ENCODE measurements around the gene FLT3.

FLT3 gene

DNA sequence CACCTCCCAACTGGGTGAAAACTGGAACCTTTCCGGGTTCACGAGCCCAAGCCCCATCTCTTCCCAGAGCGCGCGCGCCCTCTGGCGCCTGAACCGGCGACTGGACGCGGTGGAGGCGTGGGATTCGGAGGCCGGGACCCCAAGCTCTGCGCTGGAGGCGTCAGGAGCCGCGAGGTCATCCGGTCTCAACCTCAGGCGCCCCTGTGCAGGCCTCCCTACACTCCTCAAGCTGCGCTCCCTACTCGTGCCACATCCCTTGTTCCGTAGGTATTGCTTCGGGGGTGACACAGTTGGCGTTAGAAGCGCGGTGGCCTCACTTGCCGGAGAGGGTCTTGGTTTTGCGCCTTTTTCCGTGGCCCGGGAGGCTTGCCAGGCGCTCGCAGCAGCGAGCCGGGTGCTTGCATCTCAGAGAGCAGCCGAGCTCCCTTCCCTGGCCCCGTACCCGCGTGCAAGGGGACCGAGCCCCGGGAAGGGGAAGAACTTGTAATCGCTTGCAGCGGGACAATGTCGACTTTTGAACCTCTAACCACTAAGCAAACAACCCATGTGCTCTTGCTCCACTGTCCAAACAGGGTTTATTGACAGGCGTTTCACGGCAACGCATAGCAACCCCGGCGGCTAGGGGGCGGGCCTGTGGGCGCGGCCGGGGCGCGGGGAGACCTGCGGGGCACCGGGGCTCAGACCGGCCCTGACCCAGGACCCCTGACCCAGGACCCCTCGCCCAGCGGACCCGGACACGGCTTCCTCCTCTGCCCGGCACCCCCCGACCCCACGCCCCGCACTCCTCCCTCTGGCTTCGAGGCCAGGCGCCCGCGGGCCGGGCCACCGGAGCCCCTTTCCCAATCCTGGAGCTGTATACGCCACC is 139.8 kb downstream of the FLT3 start:
- DNase-seq (ENCODE audit: low read depth) = no peak

DNA sequence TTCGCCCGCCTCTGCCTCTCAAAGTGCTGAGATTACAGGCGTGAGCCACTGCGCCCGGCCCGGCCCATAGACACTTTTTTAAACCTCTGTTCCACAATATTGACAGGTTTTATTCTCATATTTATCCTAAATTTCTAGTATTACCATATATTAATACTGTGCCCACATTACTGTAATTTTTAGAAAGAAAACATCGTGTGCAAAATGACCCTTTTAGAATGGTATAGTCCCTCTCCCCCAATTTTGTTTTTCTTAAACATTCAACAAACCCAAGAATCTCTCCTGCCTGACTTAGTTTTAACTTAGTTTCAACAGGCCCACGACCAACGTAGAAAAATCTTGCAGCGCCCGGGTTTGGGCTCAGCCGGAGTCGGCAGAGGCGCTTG is 140.4 kb downstream of the FLT3 start:
- DNase-seq (ENCODE audit: low read depth) = no peak

DNA sequence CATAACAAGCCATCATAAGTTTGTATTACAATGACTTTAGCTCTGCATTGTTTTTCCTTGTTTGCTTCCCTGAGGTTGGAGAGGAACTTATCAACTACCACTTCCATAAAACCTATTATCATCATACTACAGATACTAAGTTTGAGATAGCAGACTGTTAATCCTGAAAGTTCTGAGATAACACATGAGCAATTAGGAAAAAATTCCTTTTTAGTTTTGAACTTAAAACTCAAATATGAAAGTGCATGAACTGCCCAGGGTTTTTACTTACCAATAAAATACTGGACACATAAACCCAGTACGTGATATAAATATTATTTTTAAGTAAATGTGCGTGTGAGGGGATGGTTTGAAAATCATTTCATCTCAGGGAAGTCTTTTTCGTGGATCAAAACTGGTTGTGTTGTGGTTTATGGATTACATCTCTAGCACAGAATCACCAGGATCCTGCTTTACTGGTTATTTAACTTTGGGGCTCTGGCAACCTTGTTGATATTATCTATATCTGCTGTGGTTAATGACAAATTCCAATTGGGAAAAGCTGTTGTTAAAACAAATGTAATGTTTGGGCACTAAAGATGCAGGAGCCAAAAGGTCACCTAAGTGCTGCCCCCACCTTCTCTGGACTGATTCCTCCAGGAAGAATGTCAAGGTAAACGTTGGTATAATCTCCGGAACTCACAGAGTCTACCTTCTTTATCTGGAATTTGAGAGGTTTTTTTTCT is 143.6 kb downstream of the FLT3 start:
- no peak for DNase-seq (ENCODE audit: low read depth)

DNA sequence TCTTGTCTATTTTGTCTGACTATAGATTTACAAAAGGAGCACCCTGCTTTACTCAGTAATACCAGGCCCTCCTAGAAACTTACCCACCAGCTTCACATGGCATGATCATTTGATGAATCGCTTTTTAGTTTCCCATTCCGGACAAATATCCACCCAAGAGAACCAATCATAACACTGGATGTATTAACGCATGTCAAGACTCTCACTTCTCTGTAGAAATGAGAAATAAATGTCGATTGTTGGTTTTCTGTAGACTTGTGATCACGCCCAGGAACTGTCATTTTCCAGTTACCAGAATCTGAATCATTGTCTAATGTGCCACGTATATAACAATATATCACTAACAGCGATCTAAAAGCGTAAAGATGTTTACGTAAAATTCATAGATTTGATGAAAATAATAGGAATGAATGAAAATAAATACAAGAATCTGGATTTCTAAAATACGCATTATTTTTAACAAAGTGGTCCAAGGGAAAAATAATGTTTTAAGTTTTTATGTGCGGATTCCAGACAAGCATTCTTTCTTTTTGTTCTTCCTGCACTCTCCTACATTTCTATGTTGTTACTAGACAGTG is 145.3 kb downstream of the FLT3 start:
- no peak for DNase-seq (ENCODE audit: low read depth)

DNA sequence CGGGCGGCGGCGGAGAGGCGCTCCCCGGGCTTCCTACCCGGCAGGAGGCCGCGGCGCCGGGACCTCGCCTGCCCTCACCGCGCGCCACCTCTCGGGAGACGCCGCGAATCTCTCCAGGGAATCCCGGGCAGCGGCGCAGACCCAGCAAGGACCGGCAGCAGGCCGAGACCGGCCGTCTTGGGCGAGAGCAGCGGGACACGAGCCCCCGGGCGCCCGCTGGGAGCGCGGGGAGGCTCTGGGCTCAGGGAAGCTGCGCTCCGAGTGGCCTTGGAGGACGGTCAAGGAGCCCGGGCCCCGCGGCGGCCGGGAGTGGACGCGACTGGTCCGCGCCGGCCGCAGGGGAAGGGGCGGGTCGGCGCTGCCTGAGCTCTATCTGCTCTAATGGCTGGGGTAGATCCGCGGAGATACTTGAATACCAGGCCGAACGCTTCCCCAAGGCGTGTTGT is 145.9 kb downstream of the FLT3 start:
- DNase-seq (ENCODE audit: low read depth) = no peak

DNA sequence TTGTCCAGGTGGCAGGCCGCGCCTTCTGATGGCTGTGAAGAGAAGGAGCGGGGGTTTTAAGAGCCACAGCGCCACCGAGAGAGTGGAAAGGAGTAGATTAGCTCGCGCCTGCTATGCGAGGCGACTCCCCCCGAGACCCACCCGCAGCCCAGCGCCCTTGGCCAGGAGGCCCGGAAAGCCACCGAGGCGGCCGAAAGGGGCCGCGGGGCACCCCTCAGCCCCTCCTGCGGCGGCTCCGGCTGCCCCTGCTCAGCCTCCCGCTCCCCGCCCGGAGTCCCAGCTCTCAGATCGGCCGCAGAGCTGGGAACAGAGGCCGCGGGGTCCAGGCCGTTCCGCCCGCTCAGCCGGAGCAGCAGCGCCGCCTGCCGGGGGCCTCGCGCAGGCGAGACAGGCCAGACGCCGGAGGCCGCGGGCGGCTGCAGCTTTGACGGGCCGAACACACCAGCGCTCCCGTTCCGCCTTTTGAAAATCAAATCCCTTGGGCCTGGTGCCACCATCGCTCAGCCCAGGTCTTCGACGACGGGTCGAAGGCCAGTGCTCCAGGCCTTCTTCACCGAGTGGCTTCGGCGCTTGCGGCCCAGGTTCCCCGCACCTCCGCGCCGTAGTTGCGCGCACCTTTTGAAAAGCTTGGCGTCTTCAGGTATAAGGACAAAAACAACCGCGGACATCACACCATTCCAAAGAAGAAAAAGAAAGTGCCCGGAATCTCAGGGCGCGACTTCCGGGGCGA is 146.5 kb downstream of the FLT3 start:
- DNase-seq (ENCODE audit: low read depth) = no peak

Measured in CMK (cell line).